GM18507 (cell line): ENCODE results near the gene FSIP1.

Experiments used
- DNase-seq: peaks from one replicate; pipeline ENCODE4 v3.0.0; 2011; ENCODE audit warnings: low read depth; ENCODE audit not compliant: insufficient read length; ENCODE audit errors: extremely low spot score
- FAIRE-seq: peaks from 2 replicates; lab custom pipeline; 2011; peaks lifted over from hg19 to GRCh38; lab: Jason Lieb, UNC

The FSIP1 gene

GRCh38 chr15:39665629-39666250 is 116.9 kb downstream of the FSIP1 start:
- DNase-seq: no peak
- FAIRE-seq: no peak

- FAIRE-seq (no peak), DNase-seq (no peak)
These were observed 118.9 kb downstream of the FSIP1 start for GRCh38 chr15:39663704-39664250.

GRCh38 chr15:39661776-39662175 is 120.9 kb downstream of the FSIP1 start:
- DNase-seq: no peak
- no peak for FAIRE-seq

- DNase-seq: no peak
These were observed 123.9 kb downstream of the FSIP1 start for GRCh38 chr15:39658740-39659139.

GRCh38 chr15:39657668-39658067 is 125.0 kb downstream of the FSIP1 start:
- no peak for FAIRE-seq
- no peak for DNase-seq

More at GRCh38 chr15:39658740-39659139, 123.9 kb downstream of the FSIP1 start:
- FAIRE-seq: no peak

- no peak for FAIRE-seq
- no peak for DNase-seq
These were observed 125.5 kb downstream of the FSIP1 start for GRCh38 chr15:39657181-39657580.

- FAIRE-seq (no peak), DNase-seq (no peak)
These were observed 128.3 kb downstream of the FSIP1 start for GRCh38 chr15:39654304-39654703.

- no peak for FAIRE-seq
These were observed 130.8 kb downstream of the FSIP1 start for GRCh38 chr15:39651881-39652280.

GRCh38 chr15:39651295-39651694 is 131.3 kb downstream of the FSIP1 start:
- DNase-seq (no peak), FAIRE-seq (no peak)

More at GRCh38 chr15:39651881-39652280, 130.8 kb downstream of the FSIP1 start:
- no peak for DNase-seq

GRCh38 chr15:39649757-39650156 is 132.9 kb downstream of the FSIP1 start:
- no peak for FAIRE-seq
- no peak for DNase-seq

- no peak for DNase-seq
- FAIRE-seq: no peak
These were observed 136.2 kb downstream of the FSIP1 start for GRCh38 chr15:39646425-39646824.

GRCh38 chr15:39645976-39646257 is 136.7 kb downstream of the FSIP1 start:
- DNase-seq (no peak), FAIRE-seq (no peak)

- DNase-seq (no peak), FAIRE-seq (no peak)
These were observed 137.3 kb downstream of the FSIP1 start for GRCh38 chr15:39645138-39645975.

GRCh38 chr15:39644136-39644535 is 138.5 kb downstream of the FSIP1 start:
- FAIRE-seq (no peak), DNase-seq (no peak)

GRCh38 chr15:39643727-39644126 is 138.9 kb downstream of the FSIP1 start:
- no peak for DNase-seq

GRCh38 chr15:39642011-39642640 is 140.5 kb downstream of the FSIP1 start:
- no peak for DNase-seq
- FAIRE-seq: no peak

More at GRCh38 chr15:39643727-39644126, 138.9 kb downstream of the FSIP1 start:
- FAIRE-seq: no peak

- no peak for DNase-seq
- FAIRE-seq: no peak
These were observed 141.3 kb downstream of the FSIP1 start for GRCh38 chr15:39641191-39641889.

- DNase-seq (no peak), FAIRE-seq (no peak)
These were observed 142.0 kb downstream of the FSIP1 start for GRCh38 chr15:39640665-39641064.

- FAIRE-seq: no peak
- DNase-seq: no peak
These were observed 143.6 kb downstream of the FSIP1 start for GRCh38 chr15:39639037-39639436.

GRCh38 chr15:39638041-39638440 is 144.6 kb downstream of the FSIP1 start:
- FAIRE-seq (no peak), DNase-seq (no peak)
